Pancreas (tissue), 10 donors: ENCODE results near the gene ADCK2. TPM values are rescaled to one million over a fixed set of nuclear protein-coding genes. Genes with fewer than 3 reads are reported as not detected.

Source experiments
- ATAC-seq, 4 donors: fragments of 200-7000 bp; cut with Tn5 transposase; one replicate each; pipeline versions ENCODE4 v1.8.0 to v1.9.1; 2020; ENCODE audit warnings: mild to moderate bottlenecking in 4 of 4, moderate library complexity in 4 of 4
- DNase-seq, 6 donors: peaks; one replicate each; pipeline ENCODE4 v3.0.0-alpha.2; 2020
- FAIRE-seq: peaks from 2 replicates; lab custom pipeline; 2012; peaks lifted over from hg19 to GRCh38; lab: Jason Lieb, UNC
- H3K27ac ChIP-seq, 4 donors: fragments of 200-600 bp; sonication (generic); 1 replicate in 3 of 4; 2 replicates in 1 of 4; pipeline versions ENCODE4 v1.5.0 to v1.8.0; 2020
- H3K27me3 ChIP-seq, 4 donors: fragments of 200-600 bp; one replicate each; pipeline ENCODE4 v1.8.0; 2021
- H3K36me3 ChIP-seq, 3 donors: fragments of 200-600 bp; sonication (generic) in 1 of 3; one replicate each; pipeline versions ENCODE4 v1.5.0 to v1.8.0; 2020 to 2021
- H3K4me1 ChIP-seq, 3 donors: fragments of 200-600 bp; one replicate each; pipeline ENCODE4 v1.8.0; 2021
- H3K4me3 ChIP-seq, 4 donors: fragments of 200-600 bp; sonication (generic) in 2 of 4; one replicate each; pipeline versions ENCODE4 v1.5.0 to v1.8.0; 2020 to 2021
- H3K9me3 ChIP-seq, 4 donors: fragments of 200-600 bp; one replicate each; pipeline ENCODE4 v1.8.0; 2021
- CTCF ChIP-seq, 4 donors: fragments of 200-600 bp; sonication (generic) in 3 of 4; IDR thresholded peaks; one replicate each; pipeline versions ENCODE4 v1.5.0 to v1.8.0; 2021; ENCODE audit warnings: antibody characterized with exemption in 4 of 4
- WGBS, 2 donors: extraction: QIAGEN DNeasy Blood & Tissue Kit; methylation state at CpG; one replicate each; pipeline ENCODE4 v1.1.7; 2013; 5-methylcytosine and 5-hydroxymethylcytosine counted together
- intact Hi-C, 3 donors: fragments of 100-400 bp; cut with DNase I; formaldehyde crosslinking; loops; one replicate each; pipeline versions ENCODE4 v1.11.1 to v1.14.2; 2022
- polyA plus RNA-seq, 2 donors: library from polyadenylated mRNA; stranded (reverse); fragments of 200-250 nt; gene quantifications; one replicate each; pipeline ENCODE4 v1.2.3, GENCODE V29; 2013
- total RNA-seq, 6 donors: library from RNA; stranded (reverse); fragmentation: NEBNext Ultra II Directional in 4 of 6; extraction: Animal tissue kit (Norgen Biotek cat#: 25700) in 4 of 6; gene quantifications; one replicate each; pipeline versions ENCODE4 v1.2.1 to v1.2.4, GENCODE V29; 2021 to 2023
- donor health status: healthy with polysubstance abuse.
- donor health status: DM: no; HTN: no; CAD: no; lungs with moderate emphysema.
- donor health status: DM: no; HTN: no; CAD: no.
- donor health status: control.
- donor health status: control.
- donor health status: Bipolar disorder and iron deficiency.
- donor health status: DM: yes; HTN: yes; CAD: no.
- donor health status: DM: no; HTN: no; CAD: no.
- donor health status: DM: no; HTN: no; CAD: no.
- donor health status: DM: yes; HTN: yes; CAD: no.

Gene ADCK2
- total and polyA plus RNA-seq, 8 donors = 6.5 to 13.3 (median 8.4) TPM

- Histone ChIP-seq H3K27ac (no peak overlapping the region), H3K4me3 (no peak overlapping the region), H3K4me1 (no peaks in the 10 kb centered on the region), H3K9me3 (no peaks in the 10 kb centered on the region), H3K27me3 (no peaks in the 10 kb centered on the region), H3K36me3 (peaks cover 0 to 8% (median 0%) of the 10 kb centered on the region in 3 donors)
- intact Hi-C loops = no loop called here
- 88 to 94% methylated on average over 1 of the region's 1 CpG for WGBS, 2 donors
- TF ChIP-seq CTCF (IDR thresholded peaks at IDR 0.05) = no peak
- ATAC-seq (no peak), FAIRE-seq (no peak), DNase-seq (no peak)
Measured at GRCh38 chr7:140724706-140725105, 52.0 kb downstream of the ADCK2 start.

- no peaks in the 10 kb centered on the region for H3K9me3 ChIP-seq
- no peak for FAIRE-seq
Measured at GRCh38 chr7:140726281-140726680, 53.5 kb downstream of the ADCK2 start.

GRCh38 chr7:140732416-140732815 is 59.7 kb downstream of the ADCK2 start:
- WGBS, 2 donors = 86 to 95% methylated on average over 2 of the region's 2 CpGs
- DNase-seq (no peak), FAIRE-seq (no peak), ATAC-seq (no peak)
- no peak for TF ChIP-seq CTCF (IDR thresholded peaks at IDR 0.05)
- Histone ChIP-seq H3K36me3 (no peaks in the 10 kb centered on the region), H3K27ac (no peak overlapping the region), H3K4me3 (no peak overlapping the region), H3K4me1 (no peaks in the 10 kb centered on the region), H3K9me3 (no peaks in the 10 kb centered on the region), H3K27me3 (no peaks in the 10 kb centered on the region)
- intact Hi-C loops = no loop called here

More at GRCh38 chr7:140726281-140726680, 53.5 kb downstream of the ADCK2 start:
- intact Hi-C loops = no loop called here
- 61 to 82% methylated on average over 2 of the region's 2 CpGs for WGBS, 2 donors
- no peaks in the 10 kb centered on the region for H3K27me3 ChIP-seq
- H3K4me1 ChIP-seq = no peaks in the 10 kb centered on the region
- TF ChIP-seq CTCF (IDR thresholded peaks at IDR 0.05) = no peak
- ATAC-seq (no peak), DNase-seq (no peak)
- H3K27ac ChIP-seq = no peak overlapping the region
- peaks cover 0 to 8% (median 0%) of the 10 kb centered on the region in 3 donors for H3K36me3 ChIP-seq
- H3K4me3 ChIP-seq = no peak overlapping the region

GRCh38 chr7:140734096-140734495 is 61.4 kb downstream of the ADCK2 start:
- Histone ChIP-seq H3K36me3 (peaks cover 0 to 5% (median 0%) of the 10 kb centered on the region in 3 donors), H3K27ac (no peak overlapping the region), H3K4me3 (no peak overlapping the region), H3K27me3 (no peaks in the 10 kb centered on the region), H3K9me3 (no peaks in the 10 kb centered on the region), H3K4me1 (no peaks in the 10 kb centered on the region)
- WGBS, 2 donors = 66 to 70% methylated on average over 2 of the region's 2 CpGs
- DNase-seq (no peak), ATAC-seq (no peak), FAIRE-seq (no peak)
- intact Hi-C loops = no loop called here
- no peak for TF ChIP-seq CTCF (IDR thresholded peaks at IDR 0.05)

GRCh38 chr7:140734729-140735128 is 62.0 kb downstream of the ADCK2 start:
- peaks cover 0 to 11% (median 0%) of the 10 kb centered on the region in 3 donors for H3K36me3 ChIP-seq

More at GRCh38 chr7:140734729-140735128, 62.0 kb downstream of the ADCK2 start:
- FAIRE-seq (peak; percentile 37), DNase-seq (no peak), ATAC-seq (no peak)
- Histone ChIP-seq H3K9me3 (no peaks in the 10 kb centered on the region), H3K27ac (no peak overlapping the region), H3K4me1 (no peaks in the 10 kb centered on the region), H3K4me3 (no peak overlapping the region), H3K27me3 (no peaks in the 10 kb centered on the region)
- TF ChIP-seq CTCF (IDR thresholded peaks at IDR 0.05) = no peak
- WGBS, 2 donors = 96 to 100% methylated on average over 2 of the region's 2 CpGs
- intact Hi-C loops = no loop called here
